Natural killer cell (primary cell): ENCODE data around the gene ZNF420. TPM values are rescaled to one million over a fixed set of nuclear protein-coding genes. Genes with fewer than 3 reads are reported as not detected.

ENCODE experiments used
- ATAC-seq, 3 donors: fragments of 150-1000 bp in 2 of 3; fragments of 200-7000 bp in 1 of 3; cut with Tn5 transposase; 1 replicate in 1 of 3; 2 replicates in 2 of 3; pipeline ENCODE4 v1.10.0; 2021; ENCODE audit warnings: mild to moderate bottlenecking in 2 of 3, moderate library complexity in 2 of 3
- DNase-seq, 2 donors: peaks; one replicate each; pipeline versions ENCODE4 v3.0.0 to v3.0.0-alpha.2; 2013 to 2021; ENCODE audit warnings: mixed read lengths in 1 of 2
- H3K27ac ChIP-seq: one replicate; pipeline ENCODE4 v1.5.1; 2013; ENCODE audit warnings: mild to moderate bottlenecking, low read length
- H3K27me3 ChIP-seq: one replicate; pipeline ENCODE4 v1.6.1; 2013; ENCODE audit warnings: low read length; ENCODE audit not compliant: control insufficient read depth, insufficient read depth
- H3K36me3 ChIP-seq: one replicate; pipeline ENCODE4 v1.6.1; 2013; ENCODE audit warnings: low read length; ENCODE audit not compliant: control insufficient read depth, insufficient read depth
- H3K4me1 ChIP-seq: one replicate; pipeline ENCODE4 v1.6.1; 2013; ENCODE audit warnings: low read length; ENCODE audit not compliant: control insufficient read depth, insufficient read depth
- H3K4me3 ChIP-seq: one replicate; pipeline ENCODE4 v1.5.1; 2013; ENCODE audit warnings: low read length
- H3K9me3 ChIP-seq: one replicate; pipeline ENCODE4 v1.6.1; 2013; ENCODE audit warnings: low read length; ENCODE audit not compliant: control insufficient read depth, insufficient read depth
- H3K27ac Mint-ChIP-seq, 2 donors: one replicate each; pipeline ENCODE4 v1.8.0; 2022; ENCODE audit warnings: mild to moderate bottlenecking in 2 of 2, mixed read lengths in 2 of 2, moderate library complexity in 1 of 2
- H3K27me3 Mint-ChIP-seq, 2 donors: one replicate each; pipeline ENCODE4 v1.8.0; 2022; ENCODE audit warnings: low read depth in 2 of 2, mixed read lengths in 2 of 2
- H3K36me3 Mint-ChIP-seq: one replicate; pipeline ENCODE4 v1.8.0; 2022; ENCODE audit warnings: mixed read lengths
- H3K4me1 Mint-ChIP-seq, 2 donors: one replicate each; pipeline ENCODE4 v1.8.0; 2022; ENCODE audit warnings: mixed read lengths in 2 of 2
- H3K4me3 Mint-ChIP-seq: one replicate; pipeline ENCODE4 v1.8.0; 2022; ENCODE audit warnings: mild to moderate bottlenecking, moderate library complexity, mixed read lengths
- H3K9me3 Mint-ChIP-seq, 2 donors: one replicate each; pipeline ENCODE4 v1.8.0; 2022; ENCODE audit warnings: mixed read lengths in 2 of 2
- WGBS: methylation state at CpG from one replicate; pipeline ENCODE4 v1.1.7; 2013; ENCODE audit warnings: missing lambda C conversion rate; ENCODE audit not compliant: insufficient coverage; 5-methylcytosine and 5-hydroxymethylcytosine counted together
- intact Hi-C: fragments of 100-400 bp; cut with micrococcal nuclease; formaldehyde crosslinking; loops from one replicate; pipeline ENCODE4 v1.14.2; 2022
- total RNA-seq, 4 donors: library from RNA; stranded (reverse); fragments of 120-200 nt in 1 of 4; gene quantifications; one replicate each; pipeline versions ENCODE4 v1.2.3 to v1.2.4, GENCODE V29; 2013 to 2022
- TF ChIP-seq, protein P1 (sequence below): fragments of 200-600 bp; IDR thresholded peaks from one replicate; pipeline ENCODE4 v1.8.0; 2022; ENCODE audit warnings: antibody characterized with exemption

ZNF420 gene
- total RNA-seq, 3 donors from 2014 or later (not counting 1 experiment from before 2014, with no cell fraction given), result 6.4 to 15.6 (median 10.2) TPM

DNA sequence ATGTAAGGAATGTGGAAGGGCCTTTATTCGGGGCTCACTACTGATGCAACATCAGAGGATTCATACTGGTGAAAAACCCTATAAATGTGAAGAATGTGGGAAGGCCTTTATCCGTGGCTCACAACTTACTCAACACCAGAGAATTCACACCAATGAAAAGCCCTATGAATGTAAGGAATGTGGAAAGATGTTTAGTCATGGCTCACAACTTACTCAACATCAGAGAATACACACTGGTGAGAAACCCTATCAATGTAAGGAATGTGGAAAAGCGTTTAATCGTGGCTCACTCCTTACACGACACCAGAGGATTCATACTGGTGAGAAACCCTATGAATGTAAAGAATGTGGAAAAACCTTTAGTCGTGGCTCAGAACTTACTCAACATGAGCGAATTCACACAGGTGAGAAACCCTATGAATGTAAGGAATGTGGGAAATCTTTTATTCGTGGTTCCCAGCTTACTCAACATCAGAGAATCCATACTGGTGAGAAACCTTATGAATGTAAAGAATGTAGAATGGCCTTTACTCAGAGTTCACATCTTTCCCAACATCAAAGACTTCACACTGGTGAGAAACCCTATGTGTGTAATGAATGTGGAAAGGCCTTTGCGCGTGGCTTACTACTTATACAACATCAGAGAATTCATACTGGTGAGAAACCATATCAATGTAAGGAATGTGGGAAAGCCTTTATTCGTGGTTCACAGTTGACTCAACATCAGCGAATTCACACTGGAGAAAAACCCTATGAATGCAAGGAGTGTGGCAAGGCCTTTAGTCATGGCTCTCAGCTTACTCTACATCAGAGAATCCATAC, 50.0 kb downstream of the ZNF420 start:
- Mint-ChIP-seq H3K4me1 (no peaks in the 10 kb centered on the region), H3K4me3 (no peak overlapping the region), H3K27me3 (no peaks in the 10 kb centered on the region), H3K36me3 (peaks cover 89% of the 10 kb centered on the region), H3K27ac (no peak overlapping the region), H3K9me3 (peaks cover 23 to 46% of the 10 kb centered on the region in 2 donors)
- ATAC-seq (no peak), DNase-seq (no peak)
- Histone ChIP-seq H3K4me1 (no peaks in the 10 kb centered on the region), H3K27me3 (no peaks in the 10 kb centered on the region), H3K27ac (no peak overlapping the region), H3K36me3 (peaks cover 11% of the 10 kb centered on the region), H3K4me3 (no peak overlapping the region), H3K9me3 (peaks cover 61% of the 10 kb centered on the region)
- 95% methylated on average over 7 of the region's 12 CpGs for WGBS
- TF ChIP-seq, protein P1, sequence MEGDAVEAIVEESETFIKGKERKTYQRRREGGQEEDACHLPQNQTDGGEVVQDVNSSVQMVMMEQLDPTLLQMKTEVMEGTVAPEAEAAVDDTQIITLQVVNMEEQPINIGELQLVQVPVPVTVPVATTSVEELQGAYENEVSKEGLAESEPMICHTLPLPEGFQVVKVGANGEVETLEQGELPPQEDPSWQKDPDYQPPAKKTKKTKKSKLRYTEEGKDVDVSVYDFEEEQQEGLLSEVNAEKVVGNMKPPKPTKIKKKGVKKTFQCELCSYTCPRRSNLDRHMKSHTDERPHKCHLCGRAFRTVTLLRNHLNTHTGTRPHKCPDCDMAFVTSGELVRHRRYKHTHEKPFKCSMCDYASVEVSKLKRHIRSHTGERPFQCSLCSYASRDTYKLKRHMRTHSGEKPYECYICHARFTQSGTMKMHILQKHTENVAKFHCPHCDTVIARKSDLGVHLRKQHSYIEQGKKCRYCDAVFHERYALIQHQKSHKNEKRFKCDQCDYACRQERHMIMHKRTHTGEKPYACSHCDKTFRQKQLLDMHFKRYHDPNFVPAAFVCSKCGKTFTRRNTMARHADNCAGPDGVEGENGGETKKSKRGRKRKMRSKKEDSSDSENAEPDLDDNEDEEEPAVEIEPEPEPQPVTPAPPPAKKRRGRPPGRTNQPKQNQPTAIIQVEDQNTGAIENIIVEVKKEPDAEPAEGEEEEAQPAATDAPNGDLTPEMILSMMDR, result no peak
- intact Hi-C loops, result loop anchor here (10.0 kb wide), 1 partner anchor 403 kb away; no protein-coding TSS in a partner anchor

DNA sequence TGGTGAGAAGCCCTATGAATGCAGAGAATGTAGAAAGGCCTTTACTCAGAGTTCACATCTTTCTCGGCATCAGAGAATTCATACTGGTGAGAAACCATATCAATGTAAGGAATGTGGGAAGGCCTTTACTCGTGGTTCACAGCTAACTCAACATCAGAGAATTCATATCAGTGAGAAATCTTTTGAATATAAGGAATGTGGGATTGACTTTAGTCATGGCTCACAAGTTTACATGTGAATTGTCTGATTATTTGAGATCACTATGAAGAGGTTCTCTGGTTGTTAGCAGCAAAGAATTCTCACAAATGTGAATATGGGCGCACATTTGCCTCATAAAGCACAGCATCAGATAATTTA, 50.6 kb downstream of the ZNF420 start:
- Mint-ChIP-seq H3K36me3 (peaks cover 91% of the 10 kb centered on the region), H3K4me3 (no peak overlapping the region), H3K27ac (no peak overlapping the region), H3K4me1 (no peaks in the 10 kb centered on the region), H3K27me3 (no peaks in the 10 kb centered on the region), H3K9me3 (peaks cover 26 to 48% of the 10 kb centered on the region in 2 donors)
- TF ChIP-seq, protein P1, result no peak
- Histone ChIP-seq H3K27ac (no peak overlapping the region), H3K4me1 (no peaks in the 10 kb centered on the region), H3K27me3 (no peaks in the 10 kb centered on the region), H3K36me3 (peaks cover 11% of the 10 kb centered on the region), H3K9me3 (peaks cover 61% of the 10 kb centered on the region), H3K4me3 (no peak overlapping the region)
- ATAC-seq (no peak), DNase-seq (no peak)
- WGBS, result 100% methylated on average over 2 of the region's 3 CpGs
- intact Hi-C loops, result loop anchor here (10.0 kb wide), 1 partner anchor 404 kb away; no protein-coding TSS in a partner anchor

DNA sequence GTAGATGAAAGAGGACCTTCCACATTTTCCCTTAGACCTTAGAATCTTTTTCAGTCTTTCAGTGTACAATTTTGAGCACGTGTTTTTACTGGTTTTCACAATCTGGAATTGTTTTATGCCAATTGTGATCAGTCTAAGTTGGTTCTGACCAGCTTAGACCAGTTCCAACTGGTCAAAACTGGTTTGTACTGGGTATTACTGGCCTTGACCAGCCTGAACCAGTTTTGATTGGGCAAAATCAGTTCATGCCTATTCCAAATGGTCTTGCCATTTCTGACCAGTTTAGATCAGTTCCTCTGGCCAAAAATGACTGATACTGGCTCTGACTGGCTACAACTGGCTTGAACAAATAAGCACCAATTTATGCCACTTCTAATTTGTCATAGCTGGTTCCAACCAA, 57.9 kb downstream of the ZNF420 start:
- Histone ChIP-seq H3K27me3 (no peaks in the 10 kb centered on the region), H3K36me3 (no peaks in the 10 kb centered on the region), H3K4me1 (no peaks in the 10 kb centered on the region), H3K4me3 (no peak overlapping the region), H3K27ac (no peak overlapping the region), H3K9me3 (peaks cover 70% of the 10 kb centered on the region)
- peaks cover 63% of the 10 kb centered on the region for H3K36me3 Mint-ChIP-seq
- WGBS, result 25% methylated on average over 1 of the region's 1 CpG
- no peak for ATAC-seq
- no peak overlapping the region for H3K27ac Mint-ChIP-seq
- no peaks in the 10 kb centered on the region for H3K4me1 Mint-ChIP-seq
- intact Hi-C loops, result no loop called here
- TF ChIP-seq, protein P1, result no peak
- no peak overlapping the region for H3K4me3 Mint-ChIP-seq
- H3K9me3 Mint-ChIP-seq, result peaks cover 30 to 41% of the 10 kb centered on the region in 2 donors
- H3K27me3 Mint-ChIP-seq, result no peaks in the 10 kb centered on the region
- no peak for DNase-seq
